B cell (primary cell): ENCODE data around the gene CABLES2. TPM values are rescaled to one million over a fixed set of nuclear protein-coding genes. Genes with fewer than 3 reads are reported as not detected.
A peak's percentile ranks its signal among the peaks of the same experiment; 100 is the strongest.

Experiments used
- ATAC-seq: fragments of 200-7000 bp; cut with Tn5 transposase; one replicate; pipeline ENCODE4 v1.10.0; 2021; ENCODE audit warnings: low read depth, mild to moderate bottlenecking, moderate number of reproducible peaks, moderate library complexity
- CTCF ChIA-PET: fragments of 350-600 bp; sonication (Branson Sonifier 250); formaldehyde crosslinking; loops from one replicate; lab custom pipeline; 2021; ENCODE audit warnings: antibody characterized with exemption, inconsistent platforms; lab: Charles Lee
- POLR2A ChIA-PET: fragments of 350-600 bp; sonication (Branson Sonifier 250); formaldehyde crosslinking; loops from one replicate; lab custom pipeline; 2021; ENCODE audit warnings: antibody characterized with exemption; lab: Charles Lee
- DNase-seq: peaks from one replicate; pipeline ENCODE4 v3.0.0; 2013
- H2AFZ ChIP-seq: 2 replicates; pipeline ENCODE4 v1.6.1; 2012; ENCODE audit warnings: mild to moderate bottlenecking, low read depth, low read length; ENCODE audit not compliant: insufficient read depth, poor library complexity, severe bottlenecking
- H3K27ac ChIP-seq, 2 donors: 1 replicate in 1 of 2; 2 replicates in 1 of 2; pipeline ENCODE4 v1.5.1; 2012 to 2013; ENCODE audit warnings: low read length in 2 of 2, mild to moderate bottlenecking in 2 of 2, moderate library complexity in 1 of 2
- H3K27me3 ChIP-seq, 4 experiments: fragments of 200-600 bp in 1 of 4; sonication (generic) in 1 of 4; replicated peaks in 1 of 4; 1 replicate in 2 of 4; 2 replicates in 2 of 4; pipeline versions ENCODE4 v1.6.1 to v1.7.0; 2013 to 2016; ENCODE audit warnings: low read length in 3 of 4, mild to moderate bottlenecking in 2 of 4, mixed read lengths in 1 of 4, moderate library complexity in 1 of 4; ENCODE audit not compliant: insufficient read depth in 4 of 4, control insufficient read depth in 3 of 4; ENCODE audit errors: control extremely low read depth in 1 of 4
- H3K36me3 ChIP-seq, 2 experiments: replicated peaks in 1 of 2; 1 replicate in 1 of 2; 2 replicates in 1 of 2; pipeline versions ENCODE4 v1.6.1 to v1.7.1; 2013; ENCODE audit warnings: low read length in 1 of 2; ENCODE audit not compliant: insufficient read depth in 2 of 2, control insufficient read depth in 1 of 2; ENCODE audit errors: control extremely low read depth in 1 of 2, extremely low read depth in 1 of 2
- H3K4me1 ChIP-seq, 2 donors: fragments of 200-600 bp in 1 of 2; sonication (generic) in 1 of 2; 1 replicate in 1 of 2; 2 replicates in 1 of 2; pipeline versions ENCODE4 v1.5.1 to v1.6.1; 2013 to 2017; ENCODE audit warnings: low read length in 2 of 2; ENCODE audit not compliant: control insufficient read depth in 2 of 2, insufficient read depth in 2 of 2
- H3K4me2 ChIP-seq: replicated peaks from 2 replicates; pipeline ENCODE3; 2012; ENCODE audit warnings: mild to moderate bottlenecking, low read depth, low read length; ENCODE audit not compliant: poor library complexity, severe bottlenecking
- H3K4me3 ChIP-seq, 5 experiments: fragments of 200-600 bp in 1 of 5; sonication (generic) in 1 of 5; 1 replicate in 3 of 5; 2 replicates in 2 of 5; pipeline versions ENCODE4 v1.5.1 to v1.7.0; 2011 to 2016; ENCODE audit warnings: low read length in 4 of 5, mild to moderate bottlenecking in 4 of 5, low read depth in 2 of 5, control low read depth in 1 of 5, moderate library complexity in 1 of 5; ENCODE audit not compliant: insufficient read depth in 1 of 5; ENCODE audit errors: control extremely low read depth in 1 of 5, extremely low read depth in 1 of 5
- H3K79me2 ChIP-seq: fragments of 200-600 bp; sonication (generic); one replicate; pipeline ENCODE4 v1.6.0; 2016; ENCODE audit warnings: low read length; ENCODE audit not compliant: control insufficient read depth, insufficient read depth
- H3K9ac ChIP-seq: fragments of 200-600 bp; sonication (generic); 2 replicates; pipeline ENCODE4 v1.6.1; 2017; ENCODE audit warnings: mild to moderate bottlenecking, low read length, moderate library complexity
- H3K9me3 ChIP-seq, 3 donors: one replicate each; pipeline versions ENCODE4 v1.6.1 to v1.7.1; 2013; ENCODE audit warnings: low read length in 2 of 3; ENCODE audit not compliant: control insufficient read depth in 2 of 3, insufficient read depth in 1 of 3; ENCODE audit errors: control extremely low read depth in 1 of 3
- H4K20me1 ChIP-seq: 2 replicates; pipeline ENCODE4 v1.6.0; 2012; ENCODE audit warnings: mild to moderate bottlenecking, low read length; ENCODE audit not compliant: insufficient read depth, control insufficient read depth, poor library complexity, severe bottlenecking
- H3K27ac Mint-ChIP-seq: one replicate; pipeline ENCODE4 v1.8.0; 2021; ENCODE audit warnings: mixed read lengths
- H3K27me3 Mint-ChIP-seq: one replicate; pipeline ENCODE4 v1.8.0; 2021; ENCODE audit warnings: mixed read lengths
- H3K4me1 Mint-ChIP-seq: one replicate; pipeline ENCODE4 v1.8.0; 2021; ENCODE audit warnings: mixed read lengths
- H3K4me3 Mint-ChIP-seq: one replicate; pipeline ENCODE4 v1.8.0; 2021; ENCODE audit warnings: mixed read lengths
- H3K9me3 Mint-ChIP-seq: one replicate; pipeline ENCODE4 v1.8.0; 2022; ENCODE audit warnings: mixed read lengths; ENCODE audit not compliant: insufficient read depth
- CTCF ChIP-seq: fragments of 200-600 bp; IDR thresholded peaks from one replicate; pipeline ENCODE4 v1.8.0; 2022; ENCODE audit warnings: antibody characterized with exemption, mild to moderate bottlenecking
- EZH2 ChIP-seq: IDR thresholded peaks from 2 replicates; pipeline ENCODE4 v1.6.1; 2012; ENCODE audit warnings: borderline replicate concordance, low read depth, mild to moderate bottlenecking, moderate library complexity, low read length; ENCODE audit not compliant: insufficient read depth, poor library complexity, severe bottlenecking
- WGBS: methylation state at CpG from one replicate; pipeline ENCODE4 v1.1.5; 2013; ENCODE audit warnings: missing lambda C conversion rate; ENCODE audit not compliant: insufficient coverage; 5-methylcytosine and 5-hydroxymethylcytosine counted together
- intact Hi-C: fragments of 100-400 bp; cut with micrococcal nuclease; formaldehyde crosslinking; loops from one replicate; pipeline ENCODE4 v1.10.0; 2022
- polyA plus RNA-seq: library from polyadenylated mRNA; depleted of rRNA; stranded (reverse); fragments of >200 nt; gene quantifications from 2 replicates; pipeline ENCODE4 v1.2.3, GENCODE V29; 2012
- total RNA-seq, 2 donors: library from RNA; stranded (reverse); fragments of 120-200 nt in 1 of 2; gene quantifications; 1 replicate in 1 of 2; 2 replicates in 1 of 2; pipeline versions ENCODE4 v1.2.3 to v1.2.4, GENCODE V29; 2013 to 2022

Gene CABLES2
- total and polyA plus RNA-seq, 2 donors (not counting 1 experiment from before 2014, with no cell fraction given): 4.8 to 8.2 TPM

GRCh38 chr20:62408055-62408454 is 970 bp upstream of the CABLES2 start:
- H3K36me3 ChIP-seq: no peaks in the 10 kb centered on the region
- peak overlapping the region; percentile 91 for H3K4me2 ChIP-seq
- Mint-ChIP-seq H3K9me3 (no peaks in the 10 kb centered on the region), H3K4me1 (peaks cover 30% of the 10 kb centered on the region), H3K4me3 (peak overlapping the region; percentile 90), H3K27ac (peak overlapping the region; percentile 20), H3K27me3 (no peaks in the 10 kb centered on the region)
- peak; percentile 22 for DNase-seq
- peaks cover 9% of the 10 kb centered on the region for H4K20me1 ChIP-seq
- ChIA-PET POLR2A (interaction anchor here (0.8 kb wide), 1 partner anchor 21 kb away, joined by 3 read pairs; the partner anchor contains the start of gene RPS21), CTCF (no interaction called here)
- peak overlapping the region in 1 of 5 experiments; percentile 70 for H3K4me3 ChIP-seq
- intact Hi-C loops: loop anchor here (5.0 kb wide), 1 partner anchor 529 kb away; the partner anchor contains the start of gene GID8
- no peak overlapping the region for H3K27ac ChIP-seq
- 92% methylated on average over 14 of the region's 15 CpGs for WGBS
- peak overlapping the region; percentile 76 for H3K9ac ChIP-seq
- H3K4me1 ChIP-seq: peaks cover 30 to 41% of the 10 kb centered on the region in 2 donors
- H3K9me3 ChIP-seq: no peaks in the 10 kb centered on the region
- ATAC-seq: no peak
- no peaks in the 10 kb centered on the region for H3K27me3 ChIP-seq
- peaks cover 23% of the 10 kb centered on the region for H3K79me2 ChIP-seq
- peak overlapping the region; percentile 98 for H2AFZ ChIP-seq
- TF ChIP-seq CTCF: no peak
- no peak for TF ChIP-seq EZH2

DNA sequence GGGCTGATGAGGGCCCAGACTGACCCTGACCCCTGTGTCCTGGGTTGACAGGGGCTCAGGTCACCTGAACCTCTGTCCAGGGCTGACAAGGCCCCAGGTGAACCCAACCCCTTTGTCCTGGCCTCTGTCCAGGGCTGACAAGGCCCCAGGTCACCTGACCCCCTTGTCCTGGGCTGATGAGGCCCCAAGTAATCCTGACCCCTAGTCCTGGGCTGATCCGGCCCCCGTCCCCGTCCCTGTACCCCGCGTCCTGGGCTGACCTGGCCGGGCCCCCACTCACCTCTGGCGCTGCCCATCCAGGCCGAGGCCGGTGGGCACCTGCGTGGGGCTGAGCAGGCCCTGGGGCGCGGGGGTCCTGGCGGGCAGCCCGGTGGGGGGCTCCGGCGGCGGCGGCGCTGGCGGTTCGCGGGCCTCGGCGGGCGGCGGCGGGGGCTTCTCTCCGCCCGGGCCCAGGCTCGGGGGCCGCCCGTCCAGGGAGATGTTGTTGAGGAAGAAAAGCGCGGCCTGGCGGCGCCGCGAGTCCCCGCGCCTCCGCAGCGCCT is 379 bp downstream of the CABLES2 start:
- H3K27me3 Mint-ChIP-seq: no peaks in the 10 kb centered on the region
- Histone ChIP-seq H3K79me2 (peaks cover 23% of the 10 kb centered on the region), H4K20me1 (peaks cover 9% of the 10 kb centered on the region), H3K27me3 (no peaks in the 10 kb centered on the region), H3K9ac (peak overlapping the region; percentile 78), H3K4me3 (peak overlapping the region; percentile 36 to 67 (median 54)), H3K4me2 (peak overlapping the region; percentile 95), H3K4me1 (peaks cover 30 to 47% of the 10 kb centered on the region in 2 donors), H3K9me3 (no peaks in the 10 kb centered on the region), H3K27ac (peak overlapping the region in 1 of 2 donors; percentile 56), H2AFZ (peak overlapping the region; percentile 33), H3K36me3 (no peaks in the 10 kb centered on the region)
- no peak for TF ChIP-seq EZH2
- intact Hi-C loops: loop anchor here (1.0 to 5.0 kb wide), 4 partner anchors 19 to 531 kb away; partner anchors contain the start of genes GID8, OSBPL2 and RPS21
- H3K4me3 Mint-ChIP-seq: peak overlapping the region; percentile 74
- DNase-seq (peak; percentile 36), ATAC-seq (no peak)
- POLR2A ChIA-PET: no interaction called here
- CTCF ChIA-PET: no interaction called here
- H3K4me1 Mint-ChIP-seq: peaks cover 34% of the 10 kb centered on the region
- no peaks in the 10 kb centered on the region for H3K9me3 Mint-ChIP-seq
- H3K27ac Mint-ChIP-seq: peak overlapping the region; percentile 50
- WGBS: 1% methylated on average over 42 of the region's 42 CpGs
